ENCODE results near the gene RPL36AL.

Gene RPL36AL

GRCh38 chr14:49579841-49580240 lies 40.6 kb downstream of the RPL36AL start:
- no peak for DNase-seq

- no peak for DNase-seq
These were observed 42.3 kb downstream of the RPL36AL start for GRCh38 chr14:49578141-49578540.

GRCh38 chr14:49574038-49574437 lies 46.4 kb downstream of the RPL36AL start:
- no peak for DNase-seq

- DNase-seq = no peak
These were observed 51.1 kb downstream of the RPL36AL start for GRCh38 chr14:49569281-49569680.

All from CD4-positive, alpha-beta T cell treated with Interleukin-15 for 1 hour (primary cell).